AG09319 (cell line): ENCODE measurements around the gene AMT.

Experiments
- DNase-seq: peaks from one replicate; pipeline ENCODE4 v3.0.0-alpha.2; 2010; ENCODE audit warnings: low read depth; ENCODE audit errors: extremely low read depth
- CTCF ChIP-seq: IDR thresholded peaks from 2 replicates; pipeline ENCODE4 v1.5.1; 2011; ENCODE audit warnings: low read depth, mild to moderate bottlenecking, inconsistent platforms, low read length, moderate library complexity

Gene AMT

DNA sequence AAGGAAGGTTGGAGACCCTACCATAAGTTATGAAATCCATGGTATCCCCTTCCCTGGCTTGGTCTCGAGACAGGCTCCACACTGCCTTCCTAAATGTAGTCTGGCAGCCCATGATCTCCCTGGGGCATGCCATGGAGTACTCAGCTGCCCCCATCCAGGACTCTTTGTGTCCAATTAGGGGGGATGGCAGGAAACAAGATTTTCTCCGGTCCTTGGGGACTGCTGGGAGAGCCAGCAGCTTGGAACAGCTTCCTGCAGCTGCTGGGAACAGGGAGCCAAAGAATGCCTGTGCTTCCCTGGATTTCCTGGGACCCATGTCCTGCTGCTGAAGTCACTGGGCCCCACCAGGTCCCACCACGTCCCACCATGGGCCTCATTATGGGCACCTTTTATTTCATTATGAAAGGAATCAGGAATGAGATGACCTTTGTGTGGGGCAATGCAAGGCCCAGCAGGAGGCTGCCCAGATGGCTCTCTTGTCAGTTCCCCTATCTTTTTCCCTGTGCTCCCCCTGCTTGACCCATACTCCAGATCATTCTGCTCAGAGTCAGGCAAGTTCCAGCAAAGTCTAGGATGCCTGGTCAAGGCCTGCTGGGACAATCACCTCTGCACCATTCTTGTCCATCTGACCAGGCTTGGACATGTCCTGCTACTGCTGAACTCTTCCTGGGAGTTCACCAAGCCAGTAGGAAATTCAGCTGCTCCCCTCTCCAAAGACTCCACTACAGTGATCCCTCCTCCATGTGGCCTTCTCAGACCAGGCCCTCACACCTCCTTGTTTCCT lies 32.8 kb upstream of the AMT start:
- DNase-seq = no peak
- TF ChIP-seq CTCF = no peak

DNA sequence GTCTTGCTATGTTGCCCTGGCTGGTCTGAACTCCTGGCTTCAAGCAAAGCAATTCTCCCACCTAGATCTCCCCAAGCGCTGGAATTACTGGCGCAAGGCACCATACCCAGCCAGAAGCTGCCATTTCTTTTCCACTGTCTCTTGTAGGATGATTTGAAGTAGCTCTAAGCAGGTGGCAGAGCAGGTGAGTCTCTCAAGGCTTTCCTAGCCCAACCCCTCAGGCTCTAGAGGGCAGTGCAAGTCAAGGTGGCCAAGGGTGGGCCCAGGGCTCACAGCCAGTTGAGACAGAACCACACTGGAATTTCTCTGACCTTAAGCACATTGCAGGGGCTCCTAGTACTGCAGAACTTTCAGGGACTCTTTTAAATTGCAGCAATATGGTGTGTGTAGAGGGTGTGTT lies 32.2 kb upstream of the AMT start:
- TF ChIP-seq CTCF = peak; percentile 6
- no peak for DNase-seq

- DNase-seq = no peak
- TF ChIP-seq CTCF = no peak
Observed at GRCh38 chr3:49453621-49454020, 31.3 kb upstream of the AMT start.

DNA sequence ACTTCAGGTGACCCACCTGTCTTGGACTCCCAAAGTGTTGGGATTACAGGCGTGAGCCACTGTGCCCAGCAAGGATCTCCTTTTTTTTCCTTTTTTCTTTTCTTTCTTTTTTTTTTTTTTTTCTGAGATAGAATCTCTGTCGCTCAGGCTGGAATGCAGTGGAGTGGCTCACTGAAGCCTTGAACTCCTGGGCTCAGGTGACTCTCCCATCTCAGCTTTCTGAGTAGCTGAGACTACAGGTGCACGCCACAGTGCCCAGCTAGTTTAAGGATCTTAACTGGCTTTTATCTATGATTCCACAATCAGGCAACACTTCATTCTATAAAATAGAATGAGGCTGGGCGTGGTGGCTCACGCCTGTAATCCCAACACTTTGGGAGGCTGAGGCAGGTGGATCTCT lies 23.1 kb upstream of the AMT start:
- TF ChIP-seq CTCF = no peak
- DNase-seq = no peak

DNA sequence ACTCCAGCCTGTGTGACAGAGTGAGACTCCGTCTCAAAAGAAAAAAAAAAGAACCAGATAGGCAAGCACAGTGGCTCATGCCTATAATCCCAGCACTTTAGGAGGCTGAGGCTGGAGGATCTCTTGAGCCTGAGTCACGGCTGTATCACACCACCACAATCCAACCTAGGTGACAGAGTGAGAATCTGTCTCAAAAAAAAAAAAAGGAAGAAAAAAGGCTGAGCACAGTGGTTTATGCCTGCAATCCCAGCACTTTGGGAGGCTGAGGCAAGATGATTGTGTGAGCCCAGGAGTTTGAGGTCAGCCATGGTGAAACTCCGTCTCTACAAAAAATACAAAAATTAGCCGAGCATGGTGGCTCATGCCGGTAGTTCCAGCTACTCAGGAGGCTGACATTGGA lies 12.5 kb upstream of the AMT start:
- TF ChIP-seq CTCF = no peak
- DNase-seq = no peak

GRCh38 chr3:49428752-49429080 lies 6.4 kb upstream of the AMT start:
- no peak for DNase-seq
- no peak; the same call in 1 of the 2 replicates for TF ChIP-seq CTCF

DNA sequence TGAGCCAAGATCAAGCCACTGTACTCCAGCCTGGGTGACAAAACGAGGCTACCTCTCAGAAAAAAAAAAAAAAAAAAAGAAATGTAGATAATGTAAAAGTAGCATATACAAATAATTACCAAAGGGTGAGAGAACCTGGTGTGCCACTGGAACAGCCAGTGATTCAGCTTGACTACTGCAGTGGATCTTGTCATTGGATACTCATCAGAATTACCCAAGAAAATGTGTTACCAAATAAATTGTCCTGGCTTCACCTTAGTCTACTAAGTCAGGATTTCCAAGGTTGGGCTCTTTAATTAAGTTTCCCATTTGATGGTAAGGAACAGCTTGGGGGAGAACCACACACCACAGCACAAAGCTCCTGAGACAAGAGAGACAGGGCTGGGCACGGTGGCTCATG lies 5.3 kb upstream of the AMT start:
- TF ChIP-seq CTCF = no peak
- DNase-seq = no peak
